Stomach (tissue), 4 donors: Measurements from ENCODE around the gene ZNF428.

Source experiments
- CTCF ChIP-seq, 7 experiments: fragments of 450-650 bp in 4 of 7; fragments of 200-600 bp in 3 of 7; sonication (generic) in 3 of 7; IDR thresholded peaks; one replicate each; pipeline ENCODE4 v1.5.1; 2016 to 2019; ENCODE audit warnings: antibody characterized with exemption in 7 of 7, control low read depth in 2 of 7, mild to moderate bottlenecking in 1 of 7
- EP300 ChIP-seq: sonication (generic); formaldehyde crosslinking; IDR thresholded peaks from one replicate; pipeline ENCODE4 v1.6.1; 2017; ENCODE audit warnings: antibody characterized with exemption
- POLR2A ChIP-seq, 4 donors: fragments of 450-650 bp; IDR thresholded peaks; one replicate each; pipeline ENCODE4 v1.6.1; 2016; ENCODE audit warnings: antibody characterized with exemption in 4 of 4, control low read depth in 2 of 4, mild to moderate bottlenecking in 1 of 4, moderate library complexity in 1 of 4

- no peak for TF ChIP-seq EP300
- no peak for TF ChIP-seq CTCF (IDR thresholded peaks at IDR 0.05)
- no peak for TF ChIP-seq POLR2A (IDR thresholded peaks at IDR 0.05)
Observed at GRCh38 chr19:43591904-43592772, 27.3 kb downstream of the ZNF428 start.
